GM12878 (cell line): Measurements from ENCODE around the gene NTM. TPM values are rescaled to one million over a fixed set of nuclear protein-coding genes. Genes with fewer than 3 reads are reported as not detected.
A peak's percentile ranks its signal among the peaks of the same experiment; 100 is the strongest.

Source experiments
- ATF2 ChIP-seq: IDR thresholded peaks from 2 replicates; pipeline ENCODE4 v1.6.1; 2012; ENCODE audit warnings: low read length, inconsistent platforms
- ATF3 ChIP-seq: IDR thresholded peaks from 2 replicates; pipeline ENCODE4 v1.6.1; 2011; ENCODE audit warnings: low read depth, mild to moderate bottlenecking, low read length, moderate library complexity, borderline replicate concordance; ENCODE audit errors: extremely low read depth
- BCL11A ChIP-seq: IDR thresholded peaks from 2 replicates; pipeline ENCODE4 v1.6.1; 2011; ENCODE audit warnings: low read depth, low read length
- BRCA1 ChIP-seq: IDR thresholded peaks from 2 replicates; pipeline ENCODE4 v1.6.1; 2011; ENCODE audit warnings: low read depth, low read length, improper control_type of control experiment
- CBFB ChIP-seq: IDR thresholded peaks from 2 replicates; pipeline ENCODE4 v1.6.1; 2016; ENCODE audit warnings: antibody characterized with exemption, low read depth
- CEBPB ChIP-seq, 2 experiments: fragments of 150-350 bp in 1 of 2; IDR thresholded peaks; 2 replicates each; pipeline ENCODE4 v1.6.1; 2012 to 2014; ENCODE audit warnings: low read depth in 2 of 2, low read length in 2 of 2, borderline replicate concordance in 1 of 2, inconsistent platforms in 1 of 2
- CHD1 ChIP-seq: IDR thresholded peaks from 2 replicates; pipeline ENCODE4 v1.6.1; 2012; ENCODE audit warnings: low read depth, low read length, improper control_type of control experiment
- CHD2 ChIP-seq: IDR thresholded peaks from 2 replicates; pipeline ENCODE4 v1.6.1; 2011; ENCODE audit warnings: low read depth, low read length, improper control_type of control experiment, borderline replicate concordance
- CREM ChIP-seq: IDR thresholded peaks from 2 replicates; pipeline ENCODE4 v1.6.1; 2014; ENCODE audit warnings: antibody characterized with exemption, low read depth
- EED ChIP-seq: sonication (generic); IDR thresholded peaks from 2 replicates; pipeline ENCODE4 v1.6.1; 2016; ENCODE audit warnings: antibody characterized with exemption, low read depth
- ETV6 ChIP-seq, 2 experiments: fragments of 450-650 bp in 1 of 2; IDR thresholded peaks in 1 of 2; conservative IDR thresholded peaks in 1 of 2; 2 replicates each; pipeline ENCODE4 v1.6.1; 2014; ENCODE audit warnings: antibody characterized with exemption in 1 of 2, borderline replicate concordance in 1 of 2, low read depth in 1 of 2, mild to moderate bottlenecking in 1 of 2, moderate library complexity in 1 of 2
- EZH2 ChIP-seq: IDR thresholded peaks from 2 replicates; pipeline ENCODE4 v1.6.1; 2012; ENCODE audit warnings: low read depth, mild to moderate bottlenecking, control low read depth, inconsistent platforms, low read length, borderline replicate concordance; ENCODE audit not compliant: control insufficient read depth
- FOXM1 ChIP-seq: IDR thresholded peaks from 2 replicates; pipeline ENCODE4 v1.6.1; 2012; ENCODE audit warnings: low read depth, mild to moderate bottlenecking, inconsistent platforms, low read length, moderate library complexity
- IKZF2 ChIP-seq, 2 experiments: fragments of 450-650 bp; IDR thresholded peaks; 2 replicates each; pipeline ENCODE4 v1.6.1; 2017; ENCODE audit warnings: mild to moderate bottlenecking in 2 of 2, moderate library complexity in 2 of 2
- IRF4 ChIP-seq: IDR thresholded peaks from 2 replicates; pipeline ENCODE4 v1.6.1; 2011; ENCODE audit warnings: low read depth, low read length
- JUNB ChIP-seq: IDR thresholded peaks from 2 replicates; pipeline ENCODE4 v1.6.1; 2016; ENCODE audit warnings: antibody characterized with exemption, mild to moderate bottlenecking
- JUND ChIP-seq: IDR thresholded peaks from 2 replicates; pipeline ENCODE4 v1.6.1; 2012; ENCODE audit warnings: low read depth, mild to moderate bottlenecking, low read length, improper control_type of control experiment, moderate library complexity
- KLF5 ChIP-seq: fragments of 450-650 bp; IDR thresholded peaks from 2 replicates; pipeline ENCODE4 v1.6.1; 2014; ENCODE audit warnings: mild to moderate bottlenecking; ENCODE audit not compliant: partially characterized antibody
- NR2C1 ChIP-seq: fragments of 450-650 bp; IDR thresholded peaks from 2 replicates; pipeline ENCODE4 v1.6.1; 2017; ENCODE audit warnings: antibody characterized with exemption, mild to moderate bottlenecking, moderate library complexity
- NR2C2 ChIP-seq: IDR thresholded peaks from 2 replicates; pipeline ENCODE4 v1.6.1; 2011; ENCODE audit warnings: borderline replicate concordance, low read depth; ENCODE audit not compliant: control insufficient read depth, insufficient read length
- PAX5 ChIP-seq: IDR thresholded peaks from 2 replicates; pipeline ENCODE4 v1.6.1; 2011; ENCODE audit warnings: low read depth, low read length, borderline replicate concordance
- POLR2A ChIP-seq: IDR thresholded peaks from 2 replicates; pipeline ENCODE4 v1.6.1; 2011; ENCODE audit warnings: low read depth, mild to moderate bottlenecking, low read length
- POLR2AphosphoS2 ChIP-seq: IDR thresholded peaks from 2 replicates; pipeline ENCODE4 v1.6.1; 2011; ENCODE audit warnings: low read depth, mild to moderate bottlenecking, low read length, improper control_type of control experiment, moderate library complexity
- POLR2AphosphoS5 ChIP-seq: IDR thresholded peaks from 2 replicates; pipeline ENCODE4 v1.6.1; 2011; ENCODE audit warnings: mild to moderate bottlenecking, low read length, inconsistent platforms
- RAD21 ChIP-seq: IDR thresholded peaks from 2 replicates; pipeline ENCODE4 v1.6.1; 2011; ENCODE audit warnings: mild to moderate bottlenecking, low read depth, low read length, moderate library complexity; ENCODE audit not compliant: insufficient read depth
- RELA ChIP-seq: fragments of 450-650 bp; IDR thresholded peaks from 2 replicates; pipeline ENCODE4 v1.8.0; 2014; ENCODE audit warnings: borderline replicate concordance; ENCODE audit not compliant: partially characterized antibody
- SIN3A ChIP-seq: IDR thresholded peaks from 2 replicates; pipeline ENCODE4 v1.6.1; 2012; ENCODE audit warnings: low read depth, low read length, improper control_type of control experiment
- SMARCA5 ChIP-seq: fragments of 450-650 bp; IDR thresholded peaks from 2 replicates; pipeline ENCODE4 v1.6.1; 2017; ENCODE audit warnings: mild to moderate bottlenecking
- SPI1 ChIP-seq: IDR thresholded peaks from 2 replicates; pipeline ENCODE4 v1.6.1; 2011; ENCODE audit warnings: low read depth, mild to moderate bottlenecking, low read length, moderate library complexity, borderline replicate concordance; ENCODE audit not compliant: insufficient read depth
- SREBF1 ChIP-seq: IDR thresholded peaks from 2 replicates; pipeline ENCODE4 v1.6.1; 2012; ENCODE audit warnings: mild to moderate bottlenecking, low read length
- SREBF2 ChIP-seq: IDR thresholded peaks from 2 replicates; pipeline ENCODE4 v1.6.1; 2012; ENCODE audit warnings: mild to moderate bottlenecking, low read length
- TBL1XR1 ChIP-seq: IDR thresholded peaks from 2 replicates; pipeline ENCODE4 v1.6.1; 2012; ENCODE audit warnings: low read depth, low read length, improper control_type of control experiment
- TCF7 ChIP-seq: IDR thresholded peaks from 2 replicates; pipeline ENCODE4 v1.6.1; 2014; ENCODE audit warnings: antibody characterized with exemption, borderline replicate concordance
- polyA plus RNA-seq, 11 experiments: library from polyadenylated mRNA; depleted of rRNA in 4 of 11; unstranded in 6 of 11; stranded (reverse) in 5 of 11; fragments of >200 nt; fragmentation: Nextera tagmentation in 4 of 11; fragmentation: Illumina TruSeq in 1 of 11; extraction: Ambion mirVana in 4 of 11; extraction: Trizol in 1 of 11; gene quantifications; 1 replicate in 1 of 11; 2 replicates in 10 of 11; pipeline versions ENCODE4 v1.2.1 to v1.2.3, GENCODE V29; 2011 to 2016; ENCODE audit warnings: inconsistent platforms in 2 of 11, missing spikeins in 2 of 11, low read depth in 1 of 11
- total RNA-seq, 4 experiments: library from RNA; depleted of rRNA in 3 of 4; stranded (reverse); fragments of >200 nt in 3 of 4; fragmentation: Illumina TruSeq in 1 of 4; extraction: Trizol in 1 of 4; gene quantifications; 2 replicates each; pipeline versions ENCODE4 v1.2.1 to v1.2.3, GENCODE V29; 2013 to 2021

The NTM gene
- total and polyA plus RNA-seq, 10 of the 15 experiments (the other 5 are each of a cell fraction or from before 2014, with no cell fraction given): not detected

- peak; percentile 52; the same call in 1 of the 2 replicates for TF ChIP-seq ATF2
- no peak for TF ChIP-seq TCF7
- TF ChIP-seq BRCA1: no peak
- no peak for TF ChIP-seq TBL1XR1
- TF ChIP-seq FOXM1: peak; percentile 63; the same call in 1 of the 2 replicates
- TF ChIP-seq RAD21: 0 out of 2 replicates have a peak, but pooled peaks have one; percentile 5
- peak; percentile 99 for TF ChIP-seq JUNB
- TF ChIP-seq SREBF1: no peak
- no peak for TF ChIP-seq CHD1
- no peak for TF ChIP-seq POLR2AphosphoS2
- TF ChIP-seq SREBF2: no peak
- TF ChIP-seq CEBPB (IDR thresholded peaks at IDR 0.05; ENCODE audit: borderline replicate concordance in 1 of 2, low read depth in 2 of 2, low read length in 2 of 2): peak in 1 of 2 experiments; percentile 49; a peak in 1 of 4 replicates
- peak in 1 of 2 experiments; percentile 41; a peak in 1 of 4 replicates for TF ChIP-seq IKZF2 (IDR thresholded peaks at IDR 0.05)
- no peak for TF ChIP-seq SPI1
- peak; percentile 88 for TF ChIP-seq EED
- TF ChIP-seq EZH2: no peak
- TF ChIP-seq POLR2AphosphoS5: no peak
- TF ChIP-seq POLR2A: no peak
- no peak for TF ChIP-seq NR2C1
- 0 out of 4 replicates have a peak, but pooled peaks of 1 of the 2 experiments have one; percentile 52 for TF ChIP-seq ETV6 (conservative IDR thresholded peaks at IDR 0.05 in 1 of 2, IDR thresholded peaks at IDR 0.05 in 1 of 2; ENCODE audit: borderline replicate concordance in 1 of 2, low read depth in 1 of 2)
- TF ChIP-seq KLF5: no peak
- peak; percentile 72; the same call in 1 of the 2 replicates for TF ChIP-seq CREM
- TF ChIP-seq JUND: no peak
- TF ChIP-seq ATF3: no peak
- TF ChIP-seq NR2C2: no peak
- peak; percentile 94; the same call in 1 of the 2 replicates for TF ChIP-seq IRF4
- TF ChIP-seq RELA: no peak
- 0 out of 2 replicates have a peak, but pooled peaks have one; percentile 27 for TF ChIP-seq CBFB
- TF ChIP-seq BCL11A: peak; percentile 65; the same call in 1 of the 2 replicates
- no peak for TF ChIP-seq CHD2
- no peak for TF ChIP-seq SIN3A
- no peak for TF ChIP-seq SMARCA5
- TF ChIP-seq PAX5: no peak
Measured at GRCh38 chr11:132343445-132344175, 973.2 kb downstream of the NTM start (continued).
